ENCODE data around the gene METRNL. TPM values are rescaled to one million over a fixed set of nuclear protein-coding genes. Genes with fewer than 3 reads are reported as not detected.

Gene METRNL
- total RNA-seq, 1 donor = 72.7 TPM

- Histone ChIP-seq H3K4me1 (ENCODE audit: insufficient read depth, low read length) (peaks cover 38% of the 10 kb centered on the region), H3K4me3 (ENCODE audit: low read length) (no peak overlapping the region), H3K9me3 (ENCODE audit: low read depth, low read length) (no peaks in the 10 kb centered on the region), H3K27me3 (ENCODE audit: insufficient read depth, low read length) (no peaks in the 10 kb centered on the region)
These were observed 9.9 kb upstream of the METRNL start for GRCh38 chr17:83069571-83069906.

DNA sequence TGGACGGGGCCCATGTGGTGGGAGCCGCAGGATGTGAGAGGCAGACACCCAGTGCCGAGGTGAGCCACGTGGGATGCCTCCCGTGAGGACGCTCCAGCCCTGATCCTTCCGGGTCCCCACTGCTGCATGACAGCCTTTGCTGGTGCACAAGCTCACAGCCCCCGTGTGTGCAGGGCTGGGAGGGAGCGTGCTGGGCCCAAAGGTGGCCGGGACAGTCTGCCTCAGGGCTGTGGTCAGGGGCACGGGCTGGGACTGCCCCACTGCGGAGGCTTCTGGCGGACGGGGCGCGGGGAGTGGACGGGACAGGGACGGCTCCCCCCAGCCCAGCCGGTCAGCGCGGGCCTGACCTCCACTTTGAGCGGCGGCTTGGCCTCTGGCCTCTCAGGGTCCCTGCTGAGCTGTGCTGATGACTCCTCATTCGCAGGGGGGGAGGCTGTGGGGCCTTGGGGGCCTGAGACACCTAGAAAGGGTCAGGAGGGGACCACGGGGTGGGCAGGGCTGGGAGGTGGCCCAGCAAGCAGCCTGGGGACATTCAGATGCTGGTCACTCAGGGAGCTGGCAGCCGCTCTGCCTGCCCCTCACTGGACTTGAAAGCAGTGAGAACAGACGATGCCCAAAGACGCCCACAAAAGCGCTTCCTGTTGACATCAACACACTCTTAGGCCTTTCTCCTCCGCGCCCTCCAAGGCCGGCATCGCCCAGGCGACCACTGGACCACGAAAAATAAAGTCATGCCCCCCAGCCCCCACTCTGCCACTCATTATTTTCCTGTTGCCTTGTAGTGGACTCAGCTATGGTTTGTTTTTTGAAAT is 9.3 kb upstream of the METRNL start:
- no peak overlapping the region for H3K4me3 ChIP-seq (ENCODE audit: low read length)
- peaks cover 38% of the 10 kb centered on the region for H3K4me1 ChIP-seq (ENCODE audit: insufficient read depth, low read length)
- no peaks in the 10 kb centered on the region for H3K9me3 ChIP-seq (ENCODE audit: low read depth, low read length)
- no peaks in the 10 kb centered on the region for H3K27me3 ChIP-seq (ENCODE audit: insufficient read depth, low read length)

GRCh38 chr17:83070800-83071341 is 8.5 kb upstream of the METRNL start:
- peaks cover 38% of the 10 kb centered on the region for H3K4me1 ChIP-seq (ENCODE audit: insufficient read depth, low read length)
- no peaks in the 10 kb centered on the region for H3K9me3 ChIP-seq (ENCODE audit: low read depth, low read length)
- no peaks in the 10 kb centered on the region for H3K27me3 ChIP-seq (ENCODE audit: insufficient read depth, low read length)
- H3K4me3 ChIP-seq (ENCODE audit: low read length) = no peak overlapping the region

DNA sequence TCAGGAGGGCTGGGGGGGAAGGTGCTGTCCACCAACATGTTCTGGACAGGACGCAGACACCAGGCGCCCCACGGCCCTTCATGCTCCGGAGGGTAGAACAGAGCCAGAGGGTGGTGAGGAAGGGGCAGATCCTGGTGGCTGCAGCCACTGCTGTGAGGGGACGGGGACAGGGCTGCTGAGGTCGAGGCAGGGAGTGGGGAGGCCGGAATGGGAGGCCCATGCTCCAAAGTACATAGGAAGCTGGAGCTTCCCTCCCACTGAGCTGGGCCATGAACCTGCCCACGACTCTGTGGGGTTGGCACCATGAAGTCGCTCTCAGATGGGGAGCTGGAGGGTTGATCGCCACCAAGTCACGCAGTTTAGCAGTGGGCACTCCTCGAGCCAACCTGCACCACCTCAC is 8.0 kb upstream of the METRNL start:
- Histone ChIP-seq H3K4me3 (ENCODE audit: low read length) (no peak overlapping the region), H3K9me3 (ENCODE audit: low read depth, low read length) (no peaks in the 10 kb centered on the region), H3K27me3 (ENCODE audit: insufficient read depth, low read length) (no peaks in the 10 kb centered on the region), H3K4me1 (ENCODE audit: insufficient read depth, low read length) (peaks cover 38% of the 10 kb centered on the region)

- Histone ChIP-seq H3K9me3 (ENCODE audit: low read depth, low read length) (no peaks in the 10 kb centered on the region), H3K27me3 (ENCODE audit: insufficient read depth, low read length) (no peaks in the 10 kb centered on the region), H3K4me1 (ENCODE audit: insufficient read depth, low read length) (peaks cover 38% of the 10 kb centered on the region), H3K4me3 (ENCODE audit: low read length) (no peak overlapping the region)
These were observed 7.3 kb upstream of the METRNL start for GRCh38 chr17:83071966-83072562.

DNA sequence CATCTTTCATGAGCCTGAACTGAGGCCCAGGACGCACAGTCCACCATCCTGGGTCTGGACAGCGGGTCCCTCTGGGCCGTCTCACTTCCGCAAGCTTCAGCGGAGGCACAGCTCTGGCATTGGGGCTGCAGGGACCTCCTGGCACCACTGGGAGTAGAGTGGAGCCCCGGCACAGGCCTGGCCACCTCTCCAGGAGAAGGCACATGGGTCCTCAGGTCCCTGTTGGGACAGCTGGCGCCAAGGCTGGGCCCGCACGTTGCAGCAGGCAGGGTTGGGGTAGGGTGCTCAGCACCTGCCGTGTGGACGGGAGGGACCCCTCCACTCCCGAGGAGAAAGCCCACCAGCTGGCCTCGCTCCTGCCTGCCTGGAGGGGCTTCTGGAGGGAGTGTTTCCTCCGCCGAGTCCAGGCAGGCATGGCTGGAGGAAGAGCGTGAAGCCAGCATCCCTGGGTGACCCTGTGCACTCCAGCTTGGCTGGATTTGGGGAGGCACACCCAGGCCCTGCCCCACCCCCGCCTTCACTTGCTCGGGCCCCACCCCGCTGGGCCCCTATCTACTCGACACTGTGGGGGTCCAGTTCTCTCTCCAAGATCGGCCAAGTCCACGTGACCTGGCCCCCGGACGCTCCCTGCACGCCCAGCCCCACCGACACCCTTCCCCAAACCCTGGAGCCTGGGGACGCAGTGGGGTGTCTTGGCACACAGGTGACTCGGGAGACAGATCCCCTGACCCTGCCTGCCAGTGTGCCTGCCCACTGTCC is 6.6 kb upstream of the METRNL start:
- Histone ChIP-seq H3K4me3 (ENCODE audit: low read length) (no peak overlapping the region), H3K9me3 (ENCODE audit: low read depth, low read length) (no peaks in the 10 kb centered on the region), H3K4me1 (ENCODE audit: insufficient read depth, low read length) (peaks cover 38% of the 10 kb centered on the region), H3K27me3 (ENCODE audit: insufficient read depth, low read length) (no peaks in the 10 kb centered on the region)

DNA sequence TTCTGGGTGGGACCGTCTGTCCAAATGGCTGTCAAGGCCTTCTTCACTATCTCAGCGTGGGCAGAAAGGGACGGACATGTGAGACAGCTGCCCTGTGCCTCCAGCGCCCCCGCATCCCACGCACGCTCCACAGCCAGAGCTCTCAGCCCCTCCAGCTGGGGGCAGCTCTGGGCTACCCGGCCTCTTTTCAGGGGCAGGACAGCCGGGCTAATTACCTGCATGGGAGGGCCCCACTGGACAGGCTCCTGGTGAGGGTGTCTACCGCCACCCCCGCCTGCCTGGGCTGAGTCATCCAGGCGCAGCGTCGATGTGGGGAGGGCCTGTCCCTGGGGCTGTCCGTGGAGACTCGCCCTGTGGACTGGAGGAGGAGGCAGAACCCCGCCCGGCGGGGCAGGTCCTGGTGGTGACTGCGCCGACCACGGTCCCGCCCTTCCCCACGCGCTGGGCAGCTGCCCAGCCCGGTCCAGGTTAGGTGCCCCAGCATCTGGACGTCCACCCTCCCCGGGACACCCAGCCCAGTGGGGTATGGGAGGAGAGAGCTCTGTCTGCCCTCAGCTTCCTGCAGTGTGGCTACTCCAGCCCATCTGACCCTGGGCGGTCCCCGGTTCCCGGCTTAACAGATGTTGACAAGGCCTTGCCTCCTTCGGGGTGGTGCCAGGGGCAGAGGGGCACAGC is 5.9 kb upstream of the METRNL start:
- H3K4me3 ChIP-seq (ENCODE audit: low read length) = no peak overlapping the region
- peaks cover 5% of the 10 kb centered on the region for H3K27me3 ChIP-seq (ENCODE audit: insufficient read depth, low read length)
- no peaks in the 10 kb centered on the region for H3K9me3 ChIP-seq (ENCODE audit: low read depth, low read length)
- H3K4me1 ChIP-seq (ENCODE audit: insufficient read depth, low read length) = peaks cover 44% of the 10 kb centered on the region

DNA sequence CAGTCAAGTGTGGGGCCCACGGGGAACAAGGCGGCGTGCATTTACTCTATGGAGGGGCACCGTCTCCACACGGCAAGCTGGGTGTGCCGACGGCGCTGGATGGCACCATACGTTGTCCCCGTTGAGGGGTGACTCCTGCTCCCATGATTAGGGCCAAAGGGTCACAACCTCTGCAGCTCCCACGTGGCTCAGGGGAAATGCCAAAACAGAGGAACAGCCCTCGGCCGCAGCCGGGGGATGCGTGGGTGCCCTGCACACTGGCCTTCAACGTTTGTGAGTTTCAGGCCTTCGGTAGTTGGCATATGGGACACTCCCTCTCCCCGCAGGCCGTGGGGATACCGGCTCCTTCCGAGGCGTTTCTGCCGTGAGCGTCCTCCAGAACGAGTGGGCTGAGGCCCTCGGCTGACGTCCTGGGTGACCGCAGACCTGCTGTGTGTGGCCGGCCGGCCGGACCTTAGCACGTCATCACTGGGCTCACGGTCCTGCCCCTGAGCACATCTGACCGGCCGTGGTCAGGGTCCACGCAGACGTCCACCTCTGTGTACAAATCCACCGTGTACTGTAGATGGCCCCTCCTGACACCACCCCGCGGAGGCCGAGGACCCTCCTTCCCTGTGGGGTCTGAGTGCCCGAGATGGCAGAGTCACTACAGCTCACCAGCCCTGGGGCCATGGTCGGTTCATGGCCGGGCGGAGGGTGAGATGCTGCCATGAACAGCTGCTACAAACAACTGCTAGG is 4.8 kb upstream of the METRNL start:
- Histone ChIP-seq H3K9me3 (ENCODE audit: low read depth, low read length) (no peaks in the 10 kb centered on the region), H3K4me1 (ENCODE audit: insufficient read depth, low read length) (peaks cover 38% of the 10 kb centered on the region), H3K4me3 (ENCODE audit: low read length) (no peak overlapping the region), H3K27me3 (ENCODE audit: insufficient read depth, low read length) (peaks cover 8% of the 10 kb centered on the region)

DNA sequence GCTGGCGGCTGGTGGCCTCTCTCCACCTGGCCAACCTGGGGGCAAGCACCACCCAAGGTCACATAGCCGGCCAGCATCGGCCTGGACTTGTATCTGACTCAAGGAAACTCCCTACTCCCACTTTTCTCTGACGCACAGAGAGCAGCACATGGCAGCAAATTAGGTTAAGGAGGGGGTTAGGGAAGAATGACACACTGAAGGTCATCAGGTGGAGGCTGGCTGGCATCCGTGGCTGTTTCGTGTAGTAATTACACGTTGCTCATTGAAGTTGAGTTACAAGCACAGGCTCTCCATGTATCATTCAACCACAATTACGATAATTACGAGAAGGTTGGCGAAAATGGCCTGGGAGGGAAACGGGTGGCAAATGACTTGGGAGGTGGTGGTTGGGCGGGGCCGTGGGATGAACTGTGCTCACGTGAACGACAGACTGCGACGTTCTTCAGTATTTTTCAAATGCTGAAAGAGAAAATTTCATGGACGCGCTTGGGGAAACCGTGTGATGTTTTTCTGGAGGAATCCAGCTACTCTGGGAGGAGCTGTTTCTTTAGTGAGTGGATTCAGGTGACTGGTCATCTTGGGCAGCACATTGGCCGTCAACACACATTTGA is 4.0 kb upstream of the METRNL start:
- peaks cover 8% of the 10 kb centered on the region for H3K27me3 ChIP-seq (ENCODE audit: insufficient read depth, low read length)
- H3K4me3 ChIP-seq (ENCODE audit: low read length) = no peak overlapping the region
- no peaks in the 10 kb centered on the region for H3K9me3 ChIP-seq (ENCODE audit: low read depth, low read length)
- peaks cover 31% of the 10 kb centered on the region for H3K4me1 ChIP-seq (ENCODE audit: insufficient read depth, low read length)

DNA sequence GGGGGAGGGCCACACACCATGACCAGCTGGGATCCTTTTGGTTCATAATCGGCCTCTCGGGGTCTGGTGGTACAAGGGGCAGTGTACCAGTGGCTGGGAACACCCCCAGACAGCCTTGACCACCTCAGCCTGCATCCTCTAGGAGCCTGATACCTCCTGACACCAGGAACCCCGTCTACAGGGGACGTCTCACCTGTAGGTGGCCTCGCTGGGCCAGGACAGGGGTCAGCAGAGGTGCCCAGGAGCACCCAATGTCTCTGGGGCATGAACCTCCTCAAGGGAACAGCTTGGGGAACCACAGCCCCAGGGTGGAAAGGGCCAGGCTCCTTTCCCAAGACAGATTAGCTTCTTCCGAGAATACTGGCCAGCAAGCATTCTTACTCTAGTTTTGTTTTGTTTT is 2.5 kb upstream of the METRNL start:
- Histone ChIP-seq H3K4me3 (ENCODE audit: low read length) (no peak overlapping the region), H3K9me3 (ENCODE audit: low read depth, low read length) (no peaks in the 10 kb centered on the region), H3K4me1 (ENCODE audit: insufficient read depth, low read length) (peaks cover 26% of the 10 kb centered on the region), H3K27me3 (ENCODE audit: insufficient read depth, low read length) (peaks cover 8% of the 10 kb centered on the region)

DNA sequence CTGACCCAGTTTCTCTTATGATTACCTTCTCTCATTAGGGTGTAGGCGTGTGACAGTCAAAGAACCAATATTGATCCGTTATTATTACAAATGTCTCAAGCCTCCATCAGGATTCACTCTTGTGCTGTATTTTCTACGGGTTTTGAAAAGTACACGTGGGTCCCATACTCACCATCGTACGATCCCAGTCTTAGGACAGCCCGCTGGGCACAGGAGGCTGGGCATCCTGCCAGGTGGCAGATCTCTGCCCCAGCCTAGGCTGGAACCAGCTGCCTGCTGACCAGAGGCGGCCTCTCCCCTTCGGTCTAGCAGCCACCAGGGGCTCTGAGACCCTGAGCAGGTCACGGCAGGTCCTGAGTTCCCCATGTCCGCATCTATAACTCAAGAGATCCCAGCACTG is 2.0 kb upstream of the METRNL start:
- Histone ChIP-seq H3K9me3 (ENCODE audit: low read depth, low read length) (no peaks in the 10 kb centered on the region), H3K4me3 (ENCODE audit: low read length) (no peak overlapping the region), H3K4me1 (ENCODE audit: insufficient read depth, low read length) (peaks cover 26% of the 10 kb centered on the region), H3K27me3 (ENCODE audit: insufficient read depth, low read length) (peaks cover 8% of the 10 kb centered on the region)

DNA sequence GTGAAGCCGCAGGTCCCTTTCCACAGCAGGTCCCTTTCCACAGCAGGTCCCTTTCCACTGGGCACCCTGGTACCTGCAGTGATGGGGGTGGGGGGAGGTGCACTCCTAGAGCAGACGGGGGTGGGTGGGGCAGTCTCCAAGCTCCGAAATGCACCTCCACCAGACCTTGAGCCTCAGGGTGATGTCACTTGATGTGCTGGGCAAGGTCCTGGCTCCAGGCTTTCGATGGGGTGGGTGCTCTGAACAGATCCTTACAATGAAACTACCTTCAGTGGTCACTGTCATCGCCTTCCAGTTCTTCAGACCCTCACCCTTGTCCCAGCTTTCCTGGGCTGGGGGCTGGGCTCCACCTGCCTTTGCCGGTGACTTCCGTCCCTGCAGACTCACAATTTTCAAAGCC is 1.5 kb upstream of the METRNL start:
- H3K4me3 ChIP-seq (ENCODE audit: low read length) = no peak overlapping the region
- H3K4me1 ChIP-seq (ENCODE audit: insufficient read depth, low read length) = peaks cover 32% of the 10 kb centered on the region
- H3K9me3 ChIP-seq (ENCODE audit: low read depth, low read length) = no peaks in the 10 kb centered on the region

DNA sequence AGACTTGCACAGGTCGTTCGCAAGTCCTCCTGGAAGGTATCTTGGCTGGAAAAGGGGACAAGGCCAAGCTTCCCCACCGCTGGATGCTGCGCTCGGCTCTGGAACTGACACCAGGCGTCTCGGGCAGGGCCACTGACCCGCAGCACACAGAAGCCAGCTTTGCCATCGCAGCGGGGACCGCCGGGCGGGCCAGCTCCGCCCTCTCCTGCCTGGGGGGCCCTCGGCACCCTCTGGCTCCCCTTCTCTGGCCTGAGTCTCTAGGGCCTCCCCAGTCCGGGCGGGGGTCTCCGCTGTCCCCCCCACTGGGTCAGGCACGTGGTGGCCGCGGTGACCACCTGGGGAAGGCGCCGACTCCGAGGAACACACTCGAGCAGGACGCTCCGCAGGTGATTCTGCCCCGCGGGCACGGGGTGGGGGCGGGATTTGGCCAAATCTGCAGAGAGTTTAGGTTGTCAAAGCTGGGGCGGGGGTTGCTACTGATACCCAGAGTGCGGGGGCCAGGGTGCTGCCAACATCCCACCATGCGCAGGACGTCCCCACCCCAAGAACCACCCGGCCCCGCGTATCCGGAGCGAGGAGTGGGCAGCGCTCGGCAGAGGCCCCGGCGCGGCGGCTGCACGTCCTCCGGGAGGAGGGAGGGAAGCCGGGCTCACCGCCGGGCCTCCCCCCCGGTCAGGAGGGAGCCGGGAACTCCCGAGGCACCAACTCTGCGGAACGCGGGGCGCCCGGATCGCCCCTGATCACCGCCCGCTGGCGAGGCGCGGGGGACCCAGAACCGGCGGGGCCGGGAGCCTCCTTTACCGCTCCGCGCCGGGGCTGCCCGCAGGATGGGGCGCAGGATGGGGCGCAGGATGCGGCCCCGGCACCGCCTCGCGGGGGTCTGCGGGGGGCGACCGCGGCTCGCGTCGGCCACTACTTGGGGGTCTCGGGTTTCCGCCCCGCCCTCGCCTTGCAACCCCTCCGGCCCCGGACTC is 744 bp upstream of the METRNL start:
- no peaks in the 10 kb centered on the region for H3K9me3 ChIP-seq (ENCODE audit: low read depth, low read length)
- H3K4me3 ChIP-seq (ENCODE audit: low read length) = peak overlapping the region; percentile 45
- peaks cover 34% of the 10 kb centered on the region for H3K4me1 ChIP-seq (ENCODE audit: insufficient read depth, low read length)
- H3K27me3 ChIP-seq (ENCODE audit: insufficient read depth, low read length) = peaks cover 8% of the 10 kb centered on the region

More for the DNA sequence above, 1.5 kb upstream of the METRNL start:
- H3K27me3 ChIP-seq (ENCODE audit: insufficient read depth, low read length) = peaks cover 8% of the 10 kb centered on the region

Data from mononuclear cell (primary cell).